HG03064 (cell line): ENCODE data around the gene FAM168A.
"Not testable (repeated sequence)": the region's sequence is repeated elsewhere in the genome, so short reads cannot be mapped to it uniquely, and the experiment has no call there.

ENCODE experiments used
- ATAC-seq: cut with Tn5 transposase; IDR thresholded peaks from one replicate; pipeline ENCODE4 v1.9.1; 2021; ENCODE audit warnings: low read depth; ENCODE audit not compliant: unreplicated experiment

Gene FAM168A

GRCh38 chr11:73597336-73597955 lies 466 bp downstream of the FAM168A start:
- no peak for ATAC-seq

- ATAC-seq, result no peak
Measured at GRCh38 chr11:73596547-73596946, 1.4 kb downstream of the FAM168A start.

GRCh38 chr11:73592640-73593039 lies 5.3 kb downstream of the FAM168A start:
- no peak for ATAC-seq

GRCh38 chr11:73591743-73592142 lies 6.2 kb downstream of the FAM168A start:
- ATAC-seq, result no peak

- no peak for ATAC-seq
Measured at GRCh38 chr11:73590991-73591390, 6.9 kb downstream of the FAM168A start.

- no peak for ATAC-seq
Measured at GRCh38 chr11:73586791-73587190, 11.1 kb downstream of the FAM168A start.

- ATAC-seq, result no peak
Measured at GRCh38 chr11:73585834-73586575, 11.9 kb downstream of the FAM168A start.

- ATAC-seq, result no peak
Measured at GRCh38 chr11:73584831-73585230, 13.1 kb downstream of the FAM168A start.

GRCh38 chr11:73582653-73583052 lies 15.3 kb downstream of the FAM168A start:
- no peak for ATAC-seq

- not testable (repeated sequence) for ATAC-seq
Measured at GRCh38 chr11:73580749-73581148, 17.2 kb downstream of the FAM168A start.

GRCh38 chr11:73579641-73580434 lies 18.1 kb downstream of the FAM168A start:
- ATAC-seq, result no peak

GRCh38 chr11:73578592-73579185 lies 19.2 kb downstream of the FAM168A start:
- ATAC-seq, result no peak

GRCh38 chr11:73577496-73577917 lies 20.4 kb downstream of the FAM168A start:
- ATAC-seq, result no peak

GRCh38 chr11:73576185-73576614 lies 21.7 kb downstream of the FAM168A start:
- ATAC-seq, result no peak

- not testable (repeated sequence) for ATAC-seq
Measured at GRCh38 chr11:73571982-73572381, 25.9 kb downstream of the FAM168A start.

GRCh38 chr11:73570415-73571114 lies 27.3 kb downstream of the FAM168A start:
- ATAC-seq, result no peak

- ATAC-seq, result no peak
Measured at GRCh38 chr11:73566977-73567755, 30.7 kb downstream of the FAM168A start.

- no peak for ATAC-seq
Measured at GRCh38 chr11:73566422-73566821, 31.5 kb downstream of the FAM168A start.

GRCh38 chr11:73565804-73566203 lies 32.1 kb downstream of the FAM168A start:
- ATAC-seq, result no peak

GRCh38 chr11:73564903-73565302 lies 33.0 kb downstream of the FAM168A start:
- no peak for ATAC-seq
